ENCODE data around the gene SMIM28. TPM values are rescaled to one million over a fixed set of nuclear protein-coding genes. Genes with fewer than 3 reads are reported as not detected.

The SMIM28 gene
- total RNA-seq, 1 experiment from 2014 or later, result not detected

DNA sequence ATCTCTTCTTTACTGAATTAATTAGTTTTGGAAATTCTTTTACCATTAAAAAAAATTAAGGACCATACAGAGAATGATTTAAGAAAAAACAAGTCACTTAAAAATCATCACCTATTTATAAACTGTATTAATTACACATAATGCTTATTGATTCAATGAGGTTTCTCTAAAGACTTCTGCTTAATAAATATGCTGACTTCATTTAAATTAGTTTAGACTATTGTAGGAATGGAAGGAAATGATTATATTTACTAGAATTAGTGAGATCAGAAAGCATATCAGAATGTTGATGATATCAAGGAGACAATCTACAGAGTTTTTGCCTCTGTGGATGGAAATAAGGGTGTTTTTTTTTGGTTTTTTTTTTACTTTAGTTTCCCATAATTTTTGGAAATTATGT lies 34.6 kb upstream of the SMIM28 start:
- H3K36me3 ChIP-seq (ENCODE audit: control insufficient read depth, insufficient read depth, low read length), result no peaks in the 10 kb centered on the region
- peaks cover 8% of the 10 kb centered on the region; the same call in 1 of the 2 replicates for H3K27me3 ChIP-seq (ENCODE audit: control insufficient read depth, insufficient read depth, low read length)
- H3K4me3 ChIP-seq (ENCODE audit: low read depth in 2 of 2, low read length in 2 of 2), result no peak overlapping the region
- no peak for DNase-seq (ENCODE audit: low read depth, low spot score)
- no peaks in the 10 kb centered on the region for H3K4me1 ChIP-seq (ENCODE audit: control insufficient read depth, insufficient read depth, low read length)
- ATAC-seq, result no peak
- POLR2A ChIA-PET, result no interaction called here
- H3K9me3 ChIP-seq (ENCODE audit: control insufficient read depth, insufficient read depth, low read depth, low read length), result no peaks in the 10 kb centered on the region
- CTCF ChIA-PET, result no interaction called here
- intact Hi-C loops (cut with micrococcal nuclease; ENCODE audit: unreplicated experiment) (no loop called here), in situ Hi-C loops (cut with HindIII; ENCODE audit: low pct_unique_long_range_greater_than_20kb, low sequenced_read_pairs) (no loop called here)
- TF ChIP-seq TCF7L2 (IDR thresholded peaks at IDR 0.05; ENCODE audit: low read depth, low read length) (no peak), SIN3A (IDR thresholded peaks at IDR 0.05; ENCODE audit: borderline replicate concordance, insufficient read depth, low read depth, low read length) (no peak), POLR2AphosphoS5 (IDR thresholded peaks at IDR 0.05; ENCODE audit: low read depth, low read length) (no peak)
- TF ChIP-seq, protein P1, sequence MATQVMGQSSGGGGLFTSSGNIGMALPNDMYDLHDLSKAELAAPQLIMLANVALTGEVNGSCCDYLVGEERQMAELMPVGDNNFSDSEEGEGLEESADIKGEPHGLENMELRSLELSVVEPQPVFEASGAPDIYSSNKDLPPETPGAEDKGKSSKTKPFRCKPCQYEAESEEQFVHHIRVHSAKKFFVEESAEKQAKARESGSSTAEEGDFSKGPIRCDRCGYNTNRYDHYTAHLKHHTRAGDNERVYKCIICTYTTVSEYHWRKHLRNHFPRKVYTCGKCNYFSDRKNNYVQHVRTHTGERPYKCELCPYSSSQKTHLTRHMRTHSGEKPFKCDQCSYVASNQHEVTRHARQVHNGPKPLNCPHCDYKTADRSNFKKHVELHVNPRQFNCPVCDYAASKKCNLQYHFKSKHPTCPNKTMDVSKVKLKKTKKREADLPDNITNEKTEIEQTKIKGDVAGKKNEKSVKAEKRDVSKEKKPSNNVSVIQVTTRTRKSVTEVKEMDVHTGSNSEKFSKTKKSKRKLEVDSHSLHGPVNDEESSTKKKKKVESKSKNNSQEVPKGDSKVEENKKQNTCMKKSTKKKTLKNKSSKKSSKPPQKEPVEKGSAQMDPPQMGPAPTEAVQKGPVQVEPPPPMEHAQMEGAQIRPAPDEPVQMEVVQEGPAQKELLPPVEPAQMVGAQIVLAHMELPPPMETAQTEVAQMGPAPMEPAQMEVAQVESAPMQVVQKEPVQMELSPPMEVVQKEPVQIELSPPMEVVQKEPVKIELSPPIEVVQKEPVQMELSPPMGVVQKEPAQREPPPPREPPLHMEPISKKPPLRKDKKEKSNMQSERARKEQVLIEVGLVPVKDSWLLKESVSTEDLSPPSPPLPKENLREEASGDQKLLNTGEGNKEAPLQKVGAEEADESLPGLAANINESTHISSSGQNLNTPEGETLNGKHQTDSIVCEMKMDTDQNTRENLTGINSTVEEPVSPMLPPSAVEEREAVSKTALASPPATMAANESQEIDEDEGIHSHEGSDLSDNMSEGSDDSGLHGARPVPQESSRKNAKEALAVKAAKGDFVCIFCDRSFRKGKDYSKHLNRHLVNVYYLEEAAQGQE (IDR thresholded peaks at IDR 0.05; ENCODE audit: insufficient read depth in 1 of 2, low read depth in 2 of 2, low read length in 1 of 2), result no peak
- TF ChIP-seq, protein P2, sequence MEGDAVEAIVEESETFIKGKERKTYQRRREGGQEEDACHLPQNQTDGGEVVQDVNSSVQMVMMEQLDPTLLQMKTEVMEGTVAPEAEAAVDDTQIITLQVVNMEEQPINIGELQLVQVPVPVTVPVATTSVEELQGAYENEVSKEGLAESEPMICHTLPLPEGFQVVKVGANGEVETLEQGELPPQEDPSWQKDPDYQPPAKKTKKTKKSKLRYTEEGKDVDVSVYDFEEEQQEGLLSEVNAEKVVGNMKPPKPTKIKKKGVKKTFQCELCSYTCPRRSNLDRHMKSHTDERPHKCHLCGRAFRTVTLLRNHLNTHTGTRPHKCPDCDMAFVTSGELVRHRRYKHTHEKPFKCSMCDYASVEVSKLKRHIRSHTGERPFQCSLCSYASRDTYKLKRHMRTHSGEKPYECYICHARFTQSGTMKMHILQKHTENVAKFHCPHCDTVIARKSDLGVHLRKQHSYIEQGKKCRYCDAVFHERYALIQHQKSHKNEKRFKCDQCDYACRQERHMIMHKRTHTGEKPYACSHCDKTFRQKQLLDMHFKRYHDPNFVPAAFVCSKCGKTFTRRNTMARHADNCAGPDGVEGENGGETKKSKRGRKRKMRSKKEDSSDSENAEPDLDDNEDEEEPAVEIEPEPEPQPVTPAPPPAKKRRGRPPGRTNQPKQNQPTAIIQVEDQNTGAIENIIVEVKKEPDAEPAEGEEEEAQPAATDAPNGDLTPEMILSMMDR (IDR thresholded peaks at IDR 0.05), result no peak
- BruUV-seq (replicated peaks), result no TSS peak
- H3K27ac ChIP-seq (ENCODE audit: low read length), result no peak overlapping the region

DNA sequence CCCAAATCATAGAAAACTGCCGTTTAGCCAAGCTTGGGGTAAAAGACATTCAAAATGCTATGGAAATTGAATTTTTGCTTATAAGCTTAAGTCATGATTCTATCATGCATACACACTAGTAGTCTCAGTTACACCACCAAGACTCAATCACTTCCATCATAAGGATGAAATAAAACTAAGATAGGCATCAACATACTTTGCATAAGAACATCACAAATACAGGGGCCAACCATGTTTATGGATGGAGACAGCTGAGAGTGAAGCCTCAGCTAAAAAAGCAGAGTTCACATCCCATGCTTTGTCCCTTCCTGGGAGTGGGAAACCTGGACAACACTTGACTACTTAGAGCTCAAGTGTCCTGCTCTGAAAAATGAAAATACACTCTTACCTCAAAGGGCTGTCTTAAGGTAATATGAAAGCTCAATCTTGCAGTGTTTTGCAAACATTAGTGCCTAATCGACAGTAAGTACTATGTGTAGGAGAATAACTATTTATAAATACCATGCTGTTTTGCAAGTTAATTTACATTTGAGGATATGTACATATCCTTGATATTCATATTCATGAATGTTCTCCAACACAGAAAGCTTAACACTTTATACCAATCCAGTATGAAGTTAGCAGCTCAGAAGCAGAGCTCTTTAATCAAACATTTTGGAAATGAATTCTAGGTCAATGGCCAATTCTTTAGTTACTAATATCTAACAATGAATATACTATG lies 32.0 kb upstream of the SMIM28 start:
- intact Hi-C loops (cut with micrococcal nuclease; ENCODE audit: unreplicated experiment) (no loop called here), in situ Hi-C loops (cut with HindIII; ENCODE audit: low pct_unique_long_range_greater_than_20kb, low sequenced_read_pairs) (no loop called here)
- H3K9me3 ChIP-seq (ENCODE audit: control insufficient read depth, insufficient read depth, low read depth, low read length), result no peaks in the 10 kb centered on the region
- H3K36me3 ChIP-seq (ENCODE audit: control insufficient read depth, insufficient read depth, low read length), result no peaks in the 10 kb centered on the region
- H3K4me1 ChIP-seq (ENCODE audit: control insufficient read depth, insufficient read depth, low read length), result no peaks in the 10 kb centered on the region; the same call in 1 of the 2 replicates
- ChIA-PET POLR2A (no interaction called here), CTCF (no interaction called here)
- no peak overlapping the region for H3K4me3 ChIP-seq (ENCODE audit: low read depth in 2 of 2, low read length in 2 of 2)
- no peak for DNase-seq (ENCODE audit: low read depth, low spot score)
- TF ChIP-seq TCF7L2 (IDR thresholded peaks at IDR 0.05; ENCODE audit: low read depth, low read length) (no peak), SIN3A (IDR thresholded peaks at IDR 0.05; ENCODE audit: borderline replicate concordance, insufficient read depth, low read depth, low read length) (no peak)
- TF ChIP-seq, protein P2 (IDR thresholded peaks at IDR 0.05), result no peak
- peaks cover 16% of the 10 kb centered on the region for H3K27me3 ChIP-seq (ENCODE audit: control insufficient read depth, insufficient read depth, low read length)
- H3K27ac ChIP-seq (ENCODE audit: low read length), result no peak overlapping the region
- ATAC-seq, result no peak
- no TSS peak for BruUV-seq (replicated peaks)

Data from Panc1 (cell line).